SU-DHL-6 (cell line): ENCODE data around the gene BICDL2.

Experiments used
- H2AFZ ChIP-seq: fragments of 200-600 bp; sonication (generic); 2 replicates; pipeline ENCODE4 v1.6.1; 2014; ENCODE audit warnings: low read depth, mild to moderate bottlenecking, moderate library complexity, mixed read lengths, antibody characterized with exemption, low read length; ENCODE audit not compliant: severe bottlenecking
- H3F3A ChIP-seq: fragments of 200-600 bp; shearing (Covaris generic); 2 replicates; pipeline ENCODE4 v1.6.0; 2016; ENCODE audit warnings: antibody characterized with exemption, mild to moderate bottlenecking; ENCODE audit not compliant: insufficient read depth
- H3K27ac ChIP-seq: fragments of 200-600 bp; sonication (generic); 2 replicates; pipeline ENCODE4 v1.5.1; 2016; ENCODE audit warnings: low read depth, mild to moderate bottlenecking, low read length, moderate library complexity, mixed read lengths
- H3K27me3 ChIP-seq: fragments of 200-600 bp; sonication (generic), shearing (Covaris generic); 2 replicates; pipeline ENCODE4 v1.6.0; 2014; ENCODE audit warnings: mild to moderate bottlenecking, low read length
- H3K36me3 ChIP-seq: fragments of 200-600 bp; sonication (generic); 2 replicates; pipeline ENCODE4 v1.6.1; 2014; ENCODE audit warnings: mild to moderate bottlenecking, low read length, mixed read lengths
- H3K4me2 ChIP-seq: fragments of 300-600, 200-600 bp; shearing (Covaris generic), sonication (generic); 2 replicates; pipeline ENCODE4 v1.6.0; 2014; ENCODE audit warnings: low read length, low read depth, mild to moderate bottlenecking; ENCODE audit not compliant: poor library complexity, severe bottlenecking
- H3K4me3 ChIP-seq: fragments of 200-600 bp; sonication (generic); 2 replicates; pipeline ENCODE4 v1.5.1; 2014; ENCODE audit warnings: antibody characterized with exemption, low read length, mild to moderate bottlenecking, mixed read lengths; ENCODE audit not compliant: insufficient read depth, poor library complexity, severe bottlenecking
- H3K79me2 ChIP-seq: fragments of 200-600 bp; sonication (generic); 2 replicates; pipeline ENCODE4 v1.6.1; 2014; ENCODE audit warnings: mild to moderate bottlenecking, low read length, moderate library complexity; ENCODE audit not compliant: insufficient read depth
- H3K9ac ChIP-seq: fragments of 200-600 bp; sonication (generic); 2 replicates; pipeline ENCODE4 v1.7.0; 2014; ENCODE audit warnings: mild to moderate bottlenecking, low read length
- H3K9me2 ChIP-seq: fragments of 200-600 bp; sonication (generic); replicated peaks from 2 replicates; pipeline ENCODE4 v1.6.1; 2014; ENCODE audit warnings: low read length; ENCODE audit not compliant: insufficient read depth
- H3K9me3 ChIP-seq: fragments of 200-600 bp; sonication (generic); 2 replicates; pipeline ENCODE4 v1.6.1; 2014; ENCODE audit warnings: low read length, mixed read lengths; ENCODE audit not compliant: insufficient read depth
- H4K20me1 ChIP-seq: fragments of 200-600 bp; sonication (generic); 2 replicates; pipeline ENCODE4 v1.6.1; 2014; ENCODE audit warnings: low read depth, mild to moderate bottlenecking, antibody characterized with exemption, low read length, moderate library complexity, mixed read lengths
- CTCF ChIP-seq: fragments of 200-600 bp; sonication (generic); IDR thresholded peaks from one replicate; pipeline ENCODE4 v1.5.1; 2017; ENCODE audit warnings: antibody characterized with exemption, mild to moderate bottlenecking, low read length, moderate library complexity; ENCODE audit not compliant: insufficient read depth, poor library complexity, severe bottlenecking
- EZH2phosphoT487 ChIP-seq: fragments of 200-600 bp; sonication (generic), shearing (Covaris generic); conservative IDR thresholded peaks from 2 replicates; pipeline ENCODE4 v1.6.1; 2018; ENCODE audit warnings: mild to moderate bottlenecking, antibody characterized with exemption, low read length, moderate library complexity, mixed read lengths

BICDL2 gene

GRCh38 chr16:2985462-2985861, 51.3 kb downstream of the BICDL2 start:
- Histone ChIP-seq H3K9me2 (no peaks in the 10 kb centered on the region), H3K79me2 (no peaks in the 10 kb centered on the region), H3K36me3 (no peaks in the 10 kb centered on the region), H3K4me2 (no peak overlapping the region), H3F3A (peaks cover 18% of the 10 kb centered on the region), H3K9me3 (no peaks in the 10 kb centered on the region), H3K9ac (no peak overlapping the region), H3K27me3 (no peaks in the 10 kb centered on the region), H3K27ac (no peak overlapping the region), H3K4me3 (no peak overlapping the region), H4K20me1 (no peaks in the 10 kb centered on the region), H2AFZ (no peak overlapping the region)
- TF ChIP-seq EZH2phosphoT487 (no peak), CTCF (no peak)

- no peaks in the 10 kb centered on the region for H3K36me3 ChIP-seq
- peak; percentile 70 for TF ChIP-seq CTCF
- TF ChIP-seq EZH2phosphoT487, result no peak
- H3K9me3 ChIP-seq, result no peaks in the 10 kb centered on the region
- H2AFZ ChIP-seq, result peak overlapping the region; percentile 34
- H3K4me3 ChIP-seq, result peak overlapping the region; percentile 37
- H3F3A ChIP-seq, result peaks cover 18% of the 10 kb centered on the region
- peak overlapping the region; percentile 84 for H3K27ac ChIP-seq
- H3K79me2 ChIP-seq, result peaks cover 13% of the 10 kb centered on the region
- H3K9ac ChIP-seq, result peak overlapping the region; percentile 41
- no peaks in the 10 kb centered on the region for H3K27me3 ChIP-seq
- H3K4me2 ChIP-seq, result peak overlapping the region; percentile 67
- H4K20me1 ChIP-seq, result no peaks in the 10 kb centered on the region
- H3K9me2 ChIP-seq, result no peaks in the 10 kb centered on the region
Measured at GRCh38 chr16:2983706-2984136, 53.0 kb downstream of the BICDL2 start.

- H3K27ac ChIP-seq, result peak overlapping the region; percentile 84
- no peaks in the 10 kb centered on the region for H3K9me3 ChIP-seq
- no peak overlapping the region for H2AFZ ChIP-seq
- H3K9me2 ChIP-seq, result no peaks in the 10 kb centered on the region
- H3K4me2 ChIP-seq, result peak overlapping the region; percentile 15
- no peak for TF ChIP-seq EZH2phosphoT487
- TF ChIP-seq CTCF, result no peak
- peaks cover 18% of the 10 kb centered on the region for H3F3A ChIP-seq
- peaks cover 20% of the 10 kb centered on the region for H3K79me2 ChIP-seq
- no peaks in the 10 kb centered on the region for H3K36me3 ChIP-seq
- no peaks in the 10 kb centered on the region for H3K27me3 ChIP-seq
- H3K9ac ChIP-seq, result peak overlapping the region; percentile 19; the same call in 1 of the 2 replicates
- no peaks in the 10 kb centered on the region for H4K20me1 ChIP-seq
- no peak overlapping the region for H3K4me3 ChIP-seq
Measured at GRCh38 chr16:2982402-2982801, 54.3 kb downstream of the BICDL2 start.

GRCh38 chr16:2981899-2982250, 54.9 kb downstream of the BICDL2 start:
- Histone ChIP-seq H3F3A (peaks cover 18% of the 10 kb centered on the region), H3K27me3 (no peaks in the 10 kb centered on the region), H3K36me3 (no peaks in the 10 kb centered on the region), H3K9me3 (no peaks in the 10 kb centered on the region), H3K79me2 (peaks cover 23% of the 10 kb centered on the region), H3K9me2 (no peaks in the 10 kb centered on the region), H3K4me2 (no peak overlapping the region), H2AFZ (no peak overlapping the region), H4K20me1 (no peaks in the 10 kb centered on the region), H3K27ac (peak overlapping the region; percentile 84; the same call in 1 of the 2 replicates), H3K9ac (no peak overlapping the region), H3K4me3 (no peak overlapping the region)
- no peak for TF ChIP-seq CTCF
- no peak for TF ChIP-seq EZH2phosphoT487
